ENCODE results near the gene HMGCL.

- TF ChIP-seq CTCF (IDR thresholded peaks at IDR 0.05), result peak; percentile 89 to 98 (median 96)
- peak; percentile 62 to 80 (median 73) for TF ChIP-seq POLR2A (IDR thresholded peaks at IDR 0.05)
These were observed 42.8 kb upstream of the HMGCL start, which contains the start of gene FUCA1 for GRCh38 chr1:23867895-23868556.
